ENCODE measurements around the gene MX1.

- peak; percentile 12 for TF ChIP-seq CTCF (IDR thresholded peaks at IDR 0.05; ENCODE audit: insufficient read depth, low read length)
- TF ChIP-seq REST (IDR thresholded peaks at IDR 0.05; ENCODE audit: insufficient replicate concordance, low read depth), result no peak
- no peak for TF ChIP-seq POLR2AphosphoS5 (IDR thresholded peaks at IDR 0.05; ENCODE audit: low read depth)
- TF ChIP-seq GABPA (IDR thresholded peaks at IDR 0.05; ENCODE audit: low read depth), result no peak
- TF ChIP-seq SPI1 (IDR thresholded peaks at IDR 0.05; ENCODE audit: borderline replicate concordance, low read depth), result no peak
These were observed 49.8 kb downstream of the MX1 start for GRCh38 chr21:41475714-41476420.
